Stimulated activated CD4-positive, alpha-beta T cell treated with anti-CD3 and anti-CD28 coated beads, Interleukin-15, amount 100 ng/mL, for 24 hours (primary cell): Measurements from ENCODE around the gene TET1.
"Not testable (repeated sequence)": the region's sequence is repeated elsewhere in the genome, so short reads cannot be mapped to it uniquely, and the experiment has no call there.

ENCODE experiments used
- DNase-seq: peaks from one replicate; pipeline ENCODE4 v3.0.0-alpha.2; 2020

Gene TET1

GRCh38 chr10:68617691-68618090 lies 57.6 kb downstream of the TET1 start:
- DNase-seq, result not testable (repeated sequence)

- no peak for DNase-seq
Measured at GRCh38 chr10:68618234-68618633, 58.1 kb downstream of the TET1 start.

GRCh38 chr10:68619595-68619994 lies 59.5 kb downstream of the TET1 start:
- no peak for DNase-seq

DNA sequence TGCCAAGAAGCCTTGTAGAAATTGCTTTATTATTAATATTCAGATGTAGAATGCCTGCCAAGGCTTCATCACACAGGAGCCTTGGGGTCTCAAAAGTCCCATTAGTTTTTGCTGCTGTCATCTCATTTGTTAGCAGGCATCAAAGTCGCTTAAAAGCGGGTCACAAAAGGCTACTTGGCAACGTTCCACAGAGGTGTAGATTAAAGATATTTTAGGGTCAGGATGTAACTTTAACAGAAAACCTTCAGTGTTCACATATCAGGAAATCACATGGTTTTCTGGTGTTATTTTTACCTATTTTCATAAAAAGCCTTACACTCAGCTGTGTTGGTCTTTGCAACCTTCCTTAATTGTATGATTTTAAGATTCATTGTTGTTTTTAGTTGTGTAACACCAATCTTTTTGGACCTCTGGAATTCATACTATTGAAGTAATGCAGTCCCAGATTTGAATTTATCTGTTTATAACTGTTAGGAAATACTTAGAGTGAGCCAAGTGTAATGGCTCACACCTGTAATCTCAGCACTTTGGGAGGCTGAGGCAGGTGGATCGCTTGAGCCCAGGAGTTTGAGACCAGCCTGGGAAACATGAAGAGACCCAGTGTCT lies 65.3 kb downstream of the TET1 start:
- no peak for DNase-seq

DNA sequence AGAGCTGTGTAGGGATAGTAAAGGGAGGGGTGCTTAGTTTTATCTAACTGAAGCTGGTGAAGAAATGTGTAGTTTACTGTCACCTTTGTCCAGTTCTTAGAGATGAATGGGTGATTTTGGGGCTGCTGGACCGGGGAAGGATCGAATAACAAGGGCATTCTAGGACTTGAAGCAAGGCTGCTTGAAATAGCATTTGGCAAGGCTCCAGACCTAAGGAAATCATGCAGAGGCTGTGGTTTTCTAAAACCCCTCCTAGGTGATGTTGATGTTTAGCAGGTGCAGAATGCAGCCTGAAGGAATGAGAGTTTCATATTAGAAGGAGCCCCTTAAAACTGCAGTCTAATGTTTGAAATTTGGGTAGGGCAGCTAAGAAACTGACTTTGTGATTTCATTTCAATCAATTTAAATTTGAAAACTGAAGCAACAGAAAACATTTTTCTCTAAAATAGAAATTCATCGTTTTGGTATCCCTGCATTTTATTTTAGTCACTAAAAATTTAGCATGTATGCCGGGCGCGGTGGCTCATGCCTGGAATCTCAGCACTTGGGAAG lies 68.5 kb downstream of the TET1 start:
- DNase-seq, result no peak

DNA sequence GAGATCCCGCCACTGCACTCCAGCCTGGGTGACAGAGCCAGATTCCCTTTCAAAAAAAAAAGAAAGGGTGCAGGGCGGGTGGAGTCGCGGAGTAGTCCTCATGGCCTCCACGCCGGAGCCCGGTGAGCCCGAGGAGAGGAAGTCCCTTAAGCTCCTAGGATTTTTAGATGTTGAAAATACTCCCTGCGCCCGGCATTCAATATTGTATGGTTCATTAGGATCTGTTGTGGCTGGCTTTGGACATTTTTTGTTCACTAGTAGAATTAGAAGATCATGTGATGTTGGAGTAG lies 72.1 kb downstream of the TET1 start:
- DNase-seq, result not testable (repeated sequence)

DNA sequence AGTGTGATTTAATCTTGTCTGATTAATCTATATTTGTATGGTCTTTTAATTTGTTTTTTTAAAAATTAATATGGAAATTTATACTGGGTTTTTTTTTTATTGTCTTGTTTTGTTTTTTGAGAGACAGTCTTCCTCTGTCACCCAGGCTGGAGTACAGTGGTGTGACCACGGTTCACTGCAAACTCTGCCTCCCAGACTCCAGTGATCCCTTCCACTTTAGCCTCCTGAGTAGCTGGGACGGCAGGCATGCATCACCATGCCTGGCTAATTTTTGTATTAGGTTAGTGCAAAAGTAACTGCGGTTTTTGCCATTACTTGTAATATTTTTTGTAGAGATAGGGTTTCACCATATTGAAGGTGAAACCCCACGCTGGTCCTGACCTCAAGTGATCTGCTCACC lies 73.1 kb downstream of the TET1 start:
- no peak for DNase-seq

GRCh38 chr10:68633816-68634466 lies 73.8 kb downstream of the TET1 start:
- DNase-seq, result no peak

GRCh38 chr10:68636335-68636734 lies 76.2 kb downstream of the TET1 start:
- DNase-seq, result no peak

GRCh38 chr10:68643550-68643949 lies 83.4 kb downstream of the TET1 start:
- DNase-seq, result not testable (repeated sequence)

GRCh38 chr10:68647672-68648341 lies 87.7 kb downstream of the TET1 start:
- DNase-seq, result no peak

DNA sequence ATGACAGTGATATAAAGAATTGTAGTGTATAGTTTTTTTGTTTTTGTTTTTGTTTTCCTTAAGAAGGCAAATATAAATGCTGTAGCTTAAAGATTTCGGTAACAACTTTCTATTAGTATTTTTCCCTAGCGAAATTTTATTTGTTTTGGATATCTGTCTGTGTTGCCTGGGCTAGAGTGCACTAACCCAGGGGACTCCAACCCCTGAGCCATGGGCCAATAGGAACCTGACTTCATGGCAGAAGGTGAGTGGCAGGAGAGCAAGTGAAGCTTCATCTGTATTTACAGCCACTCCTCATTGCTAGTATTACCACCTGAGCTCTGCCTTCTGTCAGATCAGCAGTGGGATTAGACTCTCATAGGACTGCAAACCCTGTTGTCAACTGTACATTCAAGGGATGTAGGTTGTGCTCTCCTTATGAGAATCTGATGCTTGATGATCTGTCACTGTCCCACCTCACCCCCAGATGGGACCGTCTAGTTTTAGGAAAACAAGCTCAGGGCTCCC lies 95.5 kb downstream of the TET1 start:
- DNase-seq, result no peak

GRCh38 chr10:68665841-68666240 lies 105.7 kb downstream of the TET1 start:
- DNase-seq, result no peak

DNA sequence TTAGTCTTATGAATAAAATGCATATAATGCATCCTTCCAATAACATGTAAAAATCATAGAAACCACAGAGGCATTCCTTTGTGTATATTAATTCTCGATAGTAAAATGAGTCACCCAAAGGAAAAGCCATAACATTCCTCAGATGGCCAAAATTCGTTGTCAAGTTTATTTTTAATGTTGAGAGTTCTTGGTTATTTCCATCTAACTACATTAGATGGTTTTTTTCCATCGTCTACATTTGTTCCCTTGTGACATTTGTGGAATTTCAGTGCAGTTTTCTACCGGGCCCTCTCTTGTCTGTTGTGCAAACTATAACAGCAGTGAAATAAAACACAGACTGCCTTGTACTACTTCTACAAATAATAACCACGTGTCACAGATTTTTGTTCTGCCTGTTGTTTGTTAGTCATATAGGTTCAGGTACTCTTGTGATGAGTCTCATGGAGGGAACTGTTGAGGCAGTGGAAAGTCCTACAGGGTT lies 106.2 kb downstream of the TET1 start:
- no peak for DNase-seq

DNA sequence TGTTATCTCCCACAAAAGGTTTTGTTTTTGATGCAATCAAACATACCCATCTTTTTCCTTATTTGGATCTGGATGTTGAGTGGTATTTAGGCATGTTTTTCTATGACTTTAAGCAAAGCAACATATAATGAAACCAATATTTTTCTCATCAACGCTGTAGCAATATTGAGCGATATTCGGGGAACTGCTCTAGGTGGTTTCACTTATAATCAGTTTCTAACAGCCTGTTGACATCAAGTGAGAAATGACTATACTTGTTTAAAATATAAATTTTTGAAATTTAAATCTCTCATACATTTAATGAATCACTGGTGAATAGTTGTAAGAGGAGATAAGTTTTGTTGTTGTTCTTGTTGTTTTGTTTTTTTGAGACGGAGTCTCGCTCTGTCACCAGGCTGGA lies 108.1 kb downstream of the TET1 start:
- no peak for DNase-seq

- DNase-seq, result no peak
Measured at GRCh38 chr10:68668972-68669371, 108.8 kb downstream of the TET1 start.

DNA sequence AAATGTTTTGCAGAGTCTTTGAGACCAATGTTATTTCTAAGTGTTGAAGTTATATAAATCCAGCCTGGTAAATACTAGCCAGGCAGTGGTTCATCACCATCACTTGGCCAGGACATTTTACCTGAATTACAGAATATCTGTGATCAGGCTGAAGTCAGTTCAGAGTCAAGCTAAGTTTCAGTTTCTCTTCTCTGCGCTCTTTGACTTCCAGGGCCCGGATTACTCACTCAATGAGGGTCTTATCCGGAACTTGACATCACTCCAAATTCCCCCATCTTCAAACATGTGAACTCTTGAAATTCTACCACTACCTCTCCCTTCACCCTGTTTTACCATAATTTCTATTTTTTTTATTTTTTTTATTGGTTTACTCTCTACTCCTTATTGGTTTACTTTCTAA lies 124.3 kb downstream of the TET1 start:
- DNase-seq, result no peak

GRCh38 chr10:68696018-68696417 lies 135.9 kb downstream of the TET1 start:
- no peak for DNase-seq

- no peak for DNase-seq
Measured at GRCh38 chr10:68697106-68697505, 137.0 kb downstream of the TET1 start.

GRCh38 chr10:68700197-68700596 lies 140.1 kb downstream of the TET1 start:
- DNase-seq, result no peak

GRCh38 chr10:68705548-68705947 lies 145.4 kb downstream of the TET1 start:
- no peak for DNase-seq

- DNase-seq, result not testable (repeated sequence)
Measured at GRCh38 chr10:68708987-68709386, 148.8 kb downstream of the TET1 start.

GRCh38 chr10:68713065-68713464 lies 152.9 kb downstream of the TET1 start:
- not testable (repeated sequence) for DNase-seq

- DNase-seq, result no peak
Measured at GRCh38 chr10:68717435-68717834, 157.3 kb downstream of the TET1 start.
